HepG2 (cell line): ENCODE results near the gene FOXRED2. TPM values are rescaled to one million over a fixed set of nuclear protein-coding genes. Genes with fewer than 3 reads are reported as not detected.
A peak's percentile ranks its signal among the peaks of the same experiment; 100 is the strongest.

Source experiments
- CBX2 ChIP-seq, 2 experiments: fragments of 200-600 bp in 1 of 2; sonication (generic); formaldehyde crosslinking in 1 of 2; IDR thresholded peaks; 2 replicates each; pipeline versions ENCODE4 v1.7.0 to v1.8.1; 2018 to 2022; ENCODE audit warnings: low read depth in 2 of 2, low read length in 1 of 2, mild to moderate bottlenecking in 1 of 2, missing genetic modification reagents in 1 of 2
- EZH2 ChIP-seq: conservative IDR thresholded peaks from 2 replicates; pipeline ENCODE4 v1.6.1; 2012; ENCODE audit warnings: mild to moderate bottlenecking, low read depth, low read length, moderate library complexity
- FOXP1 ChIP-seq, 2 experiments: fragments of 450-650 bp in 1 of 2; IDR thresholded peaks; 2 replicates each; pipeline ENCODE4 v1.6.1; 2017 to 2018; ENCODE audit warnings: antibody characterized with exemption in 1 of 2
- HBP1 ChIP-seq: IDR thresholded peaks from 2 replicates; pipeline ENCODE4 v1.6.1; 2016; ENCODE audit warnings: low read depth, control low read depth
- MEIS1 ChIP-seq: sonication (generic); formaldehyde crosslinking; IDR thresholded peaks from 2 replicates; pipeline ENCODE4 v1.9.0; 2021; ENCODE audit warnings: mild to moderate bottlenecking, missing genetic modification reagents, moderate library complexity, borderline replicate concordance
- PAX8 ChIP-seq: sonication (generic); formaldehyde crosslinking; IDR thresholded peaks from 2 replicates; pipeline ENCODE4 v1.8.0; 2022; ENCODE audit warnings: mild to moderate bottlenecking, missing genetic modification reagents, borderline replicate concordance
- RNF219 ChIP-seq: sonication (generic); formaldehyde crosslinking; IDR thresholded peaks from 2 replicates; pipeline ENCODE4 v1.5.0; 2020; ENCODE audit warnings: mild to moderate bottlenecking, missing genetic modification reagents
- SALL1 ChIP-seq: sonication (generic); formaldehyde crosslinking; IDR thresholded peaks from 2 replicates; pipeline ENCODE4 v1.8.0; 2022; ENCODE audit warnings: mild to moderate bottlenecking, missing genetic modification reagents
- SMARCE1 ChIP-seq: fragments of 450-650 bp; IDR thresholded peaks from 2 replicates; pipeline ENCODE4 v1.6.1; 2017; ENCODE audit warnings: borderline replicate concordance
- SRF ChIP-seq: IDR thresholded peaks from 2 replicates; pipeline ENCODE4 v1.6.1; 2011; ENCODE audit warnings: mild to moderate bottlenecking, low read depth, low read length, moderate library complexity
- TFDP2 ChIP-seq: sonication (generic); formaldehyde crosslinking; IDR thresholded peaks from 2 replicates; pipeline ENCODE4 v1.4.0; 2020; ENCODE audit warnings: missing genetic modification reagents
- ZC3H4 ChIP-seq: sonication (generic); formaldehyde crosslinking; IDR thresholded peaks from 2 replicates; pipeline ENCODE4 v1.4.0; 2020; ENCODE audit warnings: missing genetic modification reagents, borderline replicate concordance
- ZMAT5 ChIP-seq: sonication (generic); formaldehyde crosslinking; IDR thresholded peaks from 2 replicates; pipeline ENCODE4 v1.5.0; 2020; ENCODE audit warnings: mild to moderate bottlenecking, low read depth, missing genetic modification reagents, borderline replicate concordance
- ZNF180 ChIP-seq: sonication (generic); formaldehyde crosslinking; IDR thresholded peaks from 2 replicates; pipeline ENCODE4 v1.4.0; 2020; ENCODE audit warnings: low read depth, missing genetic modification reagents, borderline replicate concordance
- ZNF33A ChIP-seq: sonication (generic); formaldehyde crosslinking; IDR thresholded peaks from 2 replicates; pipeline ENCODE4 v1.5.1; 2020; ENCODE audit warnings: missing genetic modification reagents, mild to moderate bottlenecking, moderate library complexity, borderline replicate concordance
- ZNF414 ChIP-seq: sonication (generic); formaldehyde crosslinking; IDR thresholded peaks from 2 replicates; pipeline ENCODE4 v1.5.0; 2020; ENCODE audit warnings: missing genetic modification reagents
- polyA plus RNA-seq, 8 experiments: library from polyadenylated mRNA; depleted of rRNA in 3 of 8; stranded (reverse) in 7 of 8; unstranded in 1 of 8; fragments of >200 nt; fragmentation: Illumina TruSeq in 4 of 8; extraction: Trizol in 4 of 8; gene quantifications; 2 replicates each; pipeline versions ENCODE4 v1.2.1 to v1.2.3, GENCODE V29; 2011 to 2016; ENCODE audit warnings: low read depth in 4 of 8, missing spikeins in 1 of 8, mixed read lengths in 1 of 8; ENCODE audit not compliant: insufficient read depth in 1 of 8
- total RNA-seq, 5 experiments: library from RNA; depleted of rRNA; stranded (reverse); fragments of >200 nt; fragmentation: Illumina TruSeq; extraction: Trizol; gene quantifications; 2 replicates each; pipeline ENCODE4 v1.2.3, GENCODE V29; 2016; ENCODE audit warnings: low read depth in 1 of 5

FOXRED2 gene
- total and polyA plus RNA-seq, 2 of the 13 experiments (the other 11 are each of a cell fraction or from before 2014, with no cell fraction given) = 9.3 to 28.1 TPM

- TF ChIP-seq CBX2 (IDR thresholded peaks at IDR 0.05; ENCODE audit: low read depth, low read length) (no peak), CBX2 (CRISPR knock-in tag; IDR thresholded peaks at IDR 0.05; ENCODE audit: low read depth) (no peak), MEIS1 (CRISPR knock-in tag) (peak; percentile 40; the same call in 1 of the 2 replicates), TFDP2 (CRISPR knock-in tag) (no peak), ZC3H4 (CRISPR knock-in tag) (no peak), EZH2 (no peak), ZNF414 (CRISPR knock-in tag) (no peak), ZNF33A (CRISPR knock-in tag) (no peak), SALL1 (CRISPR knock-in tag) (peak; percentile 72), ZMAT5 (CRISPR knock-in tag) (no peak), PAX8 (CRISPR knock-in tag) (0 out of 2 replicates have a peak, but pooled peaks have one; percentile 17), SRF (no peak), SMARCE1 (no peak), RNF219 (CRISPR knock-in tag) (no peak), HBP1 (CRISPR knock-in tag) (no peak), ZNF180 (CRISPR knock-in tag) (no peak), FOXP1 (IDR thresholded peaks at IDR 0.05) (no peak), FOXP1 (CRISPR knock-in tag; IDR thresholded peaks at IDR 0.05) (no peak)
Measured at GRCh38 chr22:36481393-36482168, 25.3 kb downstream of the FOXRED2 start, which contains the start of gene TXN2 (continued).
